Right lobe of liver (tissue), 6 donors: ENCODE measurements around the gene HBD. TPM values are rescaled to one million over a fixed set of nuclear protein-coding genes. Genes with fewer than 3 reads are reported as not detected.

Experiments used
- ATAC-seq, 4 donors: fragments of 200-7000 bp; cut with Tn5 transposase; one replicate each; pipeline ENCODE4 v1.9.1; 2020; ENCODE audit warnings: mild to moderate bottlenecking in 4 of 4, moderate library complexity in 4 of 4
- DNase-seq, 3 donors: peaks; one replicate each; pipeline ENCODE4 v3.0.0-alpha.2; 2020
- H3K27ac ChIP-seq, 3 donors: fragments of 200-600 bp; one replicate each; pipeline ENCODE4 v1.8.0; 2022
- H3K27me3 ChIP-seq, 2 donors: fragments of 200-600 bp; one replicate each; pipeline ENCODE4 v1.8.0; 2022
- H3K36me3 ChIP-seq, 4 donors: fragments of 200-600 bp; sonication (generic) in 1 of 4; one replicate each; pipeline versions ENCODE4 v1.5.1 to v1.8.0; 2017 to 2022; ENCODE audit warnings: control low read depth in 1 of 4
- H3K4me1 ChIP-seq, 4 donors: fragments of 200-600 bp; sonication (generic) in 1 of 4; one replicate each; pipeline versions ENCODE4 v1.5.1 to v1.8.0; 2017 to 2022; ENCODE audit warnings: control low read depth in 1 of 4
- H3K4me3 ChIP-seq, 3 donors: fragments of 200-600 bp; one replicate each; pipeline ENCODE4 v1.8.0; 2022
- H3K9me3 ChIP-seq, 4 donors: fragments of 200-600 bp; sonication (generic) in 1 of 4; one replicate each; pipeline versions ENCODE4 v1.5.1 to v1.8.0; 2017 to 2022; ENCODE audit warnings: control low read depth in 1 of 4
- CTCF ChIP-seq, 4 donors: fragments of 200-600 bp in 3 of 4; fragments of 450-650 bp in 1 of 4; IDR thresholded peaks; one replicate each; pipeline versions ENCODE4 v1.5.1 to v1.8.0; 2016 to 2022; ENCODE audit warnings: antibody characterized with exemption in 4 of 4, mild to moderate bottlenecking in 2 of 4
- POLR2A ChIP-seq: fragments of 450-650 bp; IDR thresholded peaks from one replicate; pipeline ENCODE4 v1.6.1; 2017; ENCODE audit warnings: antibody characterized with exemption, mild to moderate bottlenecking
- WGBS: methylation state at CpG from one replicate; pipeline ENCODE4 v1.1.6; 2018; ENCODE audit warnings: low coverage, low lambda C conversion rate; ENCODE audit not compliant: insufficient coverage; ENCODE audit errors: missing lambda C conversion rate; 5-methylcytosine and 5-hydroxymethylcytosine counted together
- intact Hi-C, 2 donors: fragments of 100-400 bp; cut with DNase I; formaldehyde crosslinking; loops; one replicate each; pipeline versions ENCODE4 v1.11.2 to v1.14.1; 2022
- total RNA-seq, 6 experiments: library from RNA; depleted of rRNA in 2 of 6; stranded (reverse); fragments of >200 nt in 2 of 6; fragmentation: NEBNext Ultra II Directional in 3 of 6; extraction: Animal tissue kit (Norgen Biotek cat#: 25700) in 3 of 6; gene quantifications; one replicate each; pipeline versions ENCODE4 v1.1.0 to v1.2.4, GENCODE V29; 2016 to 2023
- donor health status: DM: no; HTN: yes; CAD: no.
- donor health status: DM: no; HTN: no; CAD: no.
- donor health status: DM: no; HTN: no; CAD: no.
- donor health status: DM: no; HTN: yes; CAD: no.
- donor health status: DM: no; HTN: yes; CAD: no.

HBD gene
- total RNA-seq, 6 experiments from 2014 or later, result 4.1 to 29.5 (median 9.7) TPM; not detected in 3

GRCh38 chr11:5242208-5242607, 7.9 kb upstream of the HBD start:
- intact Hi-C loops, result no loop called here
- ATAC-seq (no peak), DNase-seq (no peak)
- Histone ChIP-seq H3K4me1 (no peaks in the 10 kb centered on the region), H3K27ac (no peak overlapping the region), H3K4me3 (no peak overlapping the region), H3K9me3 (no peaks in the 10 kb centered on the region), H3K27me3 (no peaks in the 10 kb centered on the region), H3K36me3 (no peaks in the 10 kb centered on the region)
- TF ChIP-seq POLR2A (no peak), CTCF (IDR thresholded peaks at IDR 0.05) (no peak)
- WGBS, result 17% methylated on average over 2 of the region's 2 CpGs

- Histone ChIP-seq H3K9me3 (no peaks in the 10 kb centered on the region), H3K4me3 (no peak overlapping the region), H3K27ac (no peak overlapping the region), H3K36me3 (no peaks in the 10 kb centered on the region), H3K27me3 (no peaks in the 10 kb centered on the region), H3K4me1 (no peaks in the 10 kb centered on the region)
- ATAC-seq, result no peak
- TF ChIP-seq CTCF (IDR thresholded peaks at IDR 0.05), result no peak
- TF ChIP-seq POLR2A, result no peak
- 26% methylated on average over 3 of the region's 3 CpGs for WGBS
- intact Hi-C loops, result no loop called here
- no peak for DNase-seq
Observed at GRCh38 chr11:5241458-5241857, 7.2 kb upstream of the HBD start.

GRCh38 chr11:5240458-5240857, 6.2 kb upstream of the HBD start:
- no peaks in the 10 kb centered on the region for H3K9me3 ChIP-seq
- H3K4me1 ChIP-seq, result no peaks in the 10 kb centered on the region
- H3K27ac ChIP-seq, result no peak overlapping the region
- ATAC-seq (no peak), DNase-seq (no peak)
- TF ChIP-seq CTCF (IDR thresholded peaks at IDR 0.05), result no peak
- TF ChIP-seq POLR2A, result no peak
- intact Hi-C loops, result no loop called here
- no peaks in the 10 kb centered on the region for H3K36me3 ChIP-seq
- 24% methylated on average over 2 of the region's 2 CpGs for WGBS
- no peaks in the 10 kb centered on the region for H3K27me3 ChIP-seq
- H3K4me3 ChIP-seq, result no peak overlapping the region

GRCh38 chr11:5240056-5240455, 5.8 kb upstream of the HBD start:
- ATAC-seq (no peak), DNase-seq (no peak)
- H3K27ac ChIP-seq, result no peak overlapping the region
- 53% methylated on average over 1 of the region's 1 CpG for WGBS
- intact Hi-C loops, result no loop called here
- no peak overlapping the region for H3K4me3 ChIP-seq
- no peaks in the 10 kb centered on the region for H3K9me3 ChIP-seq
- TF ChIP-seq CTCF (IDR thresholded peaks at IDR 0.05), result no peak
- TF ChIP-seq POLR2A, result no peak
- H3K4me1 ChIP-seq, result no peaks in the 10 kb centered on the region
- no peaks in the 10 kb centered on the region for H3K36me3 ChIP-seq
- no peaks in the 10 kb centered on the region for H3K27me3 ChIP-seq

GRCh38 chr11:5239046-5239445, 4.8 kb upstream of the HBD start:
- no peak for TF ChIP-seq CTCF (IDR thresholded peaks at IDR 0.05)
- no peak for TF ChIP-seq POLR2A
- Histone ChIP-seq H3K27ac (no peak overlapping the region), H3K36me3 (no peaks in the 10 kb centered on the region), H3K27me3 (no peaks in the 10 kb centered on the region), H3K4me1 (no peaks in the 10 kb centered on the region), H3K9me3 (no peaks in the 10 kb centered on the region), H3K4me3 (no peak overlapping the region)
- DNase-seq (no peak), ATAC-seq (no peak)
- intact Hi-C loops, result no loop called here
